IMR-90 (cell line): ENCODE measurements around the gene PIK3CA.

Experiments used
- CHD1 ChIP-seq: IDR thresholded peaks from 2 replicates; pipeline ENCODE4 v1.6.1; 2012; ENCODE audit warnings: low read depth, low read length, improper control_type of control experiment
- CTCF ChIP-seq: conservative IDR thresholded peaks from 2 replicates; pipeline ENCODE4 v1.5.1; 2012; ENCODE audit warnings: mild to moderate bottlenecking, low read depth, low read length, improper control_type of control experiment
- FOS ChIP-seq: fragments of 150-350 bp; IDR thresholded peaks from 2 replicates; pipeline ENCODE4 v1.6.1; 2016; ENCODE audit warnings: low read depth, low read length
- POLR2A ChIP-seq: IDR thresholded peaks from 2 replicates; pipeline ENCODE4 v1.6.1; 2012; ENCODE audit warnings: mild to moderate bottlenecking, low read depth, low read length

GRCh38 chr3:179250803-179251476 is 102.8 kb downstream of the PIK3CA start, which contains the start of gene KCNMB3:
- TF ChIP-seq POLR2A (no peak), CTCF (no peak), FOS (no peak), CHD1 (no peak)
